Measurements from ENCODE around the gene NDRG4. TPM values are rescaled to one million over a fixed set of nuclear protein-coding genes. Genes with fewer than 3 reads are reported as not detected.

The NDRG4 gene
- total RNA-seq, 4 donors from 2014 or later, result 5.3 to 486 (median 45.8) TPM

DNA sequence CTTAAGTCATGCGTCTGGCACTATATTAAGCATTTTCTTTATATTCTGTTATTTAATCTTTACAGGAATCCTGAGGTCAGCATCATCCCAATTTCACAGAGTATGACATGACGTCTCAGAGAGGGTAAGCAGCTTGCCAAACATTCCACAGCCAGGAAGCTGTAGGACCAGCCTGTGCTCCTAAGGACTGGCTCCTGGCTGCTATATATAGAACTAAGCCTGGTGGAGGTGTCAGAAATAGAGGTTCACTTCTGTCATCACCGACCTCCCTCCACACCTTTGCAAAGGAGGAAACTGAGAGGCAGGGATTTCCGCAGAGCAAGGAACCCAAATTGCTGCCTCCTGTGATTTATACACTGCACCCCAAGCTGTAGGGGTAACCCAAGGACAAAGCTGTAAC, 37.9 kb upstream of the NDRG4 start:
- TF ChIP-seq, protein P1, sequence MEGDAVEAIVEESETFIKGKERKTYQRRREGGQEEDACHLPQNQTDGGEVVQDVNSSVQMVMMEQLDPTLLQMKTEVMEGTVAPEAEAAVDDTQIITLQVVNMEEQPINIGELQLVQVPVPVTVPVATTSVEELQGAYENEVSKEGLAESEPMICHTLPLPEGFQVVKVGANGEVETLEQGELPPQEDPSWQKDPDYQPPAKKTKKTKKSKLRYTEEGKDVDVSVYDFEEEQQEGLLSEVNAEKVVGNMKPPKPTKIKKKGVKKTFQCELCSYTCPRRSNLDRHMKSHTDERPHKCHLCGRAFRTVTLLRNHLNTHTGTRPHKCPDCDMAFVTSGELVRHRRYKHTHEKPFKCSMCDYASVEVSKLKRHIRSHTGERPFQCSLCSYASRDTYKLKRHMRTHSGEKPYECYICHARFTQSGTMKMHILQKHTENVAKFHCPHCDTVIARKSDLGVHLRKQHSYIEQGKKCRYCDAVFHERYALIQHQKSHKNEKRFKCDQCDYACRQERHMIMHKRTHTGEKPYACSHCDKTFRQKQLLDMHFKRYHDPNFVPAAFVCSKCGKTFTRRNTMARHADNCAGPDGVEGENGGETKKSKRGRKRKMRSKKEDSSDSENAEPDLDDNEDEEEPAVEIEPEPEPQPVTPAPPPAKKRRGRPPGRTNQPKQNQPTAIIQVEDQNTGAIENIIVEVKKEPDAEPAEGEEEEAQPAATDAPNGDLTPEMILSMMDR (IDR thresholded peaks at IDR 0.05; ENCODE audit: low read depth), result no peak

DNA sequence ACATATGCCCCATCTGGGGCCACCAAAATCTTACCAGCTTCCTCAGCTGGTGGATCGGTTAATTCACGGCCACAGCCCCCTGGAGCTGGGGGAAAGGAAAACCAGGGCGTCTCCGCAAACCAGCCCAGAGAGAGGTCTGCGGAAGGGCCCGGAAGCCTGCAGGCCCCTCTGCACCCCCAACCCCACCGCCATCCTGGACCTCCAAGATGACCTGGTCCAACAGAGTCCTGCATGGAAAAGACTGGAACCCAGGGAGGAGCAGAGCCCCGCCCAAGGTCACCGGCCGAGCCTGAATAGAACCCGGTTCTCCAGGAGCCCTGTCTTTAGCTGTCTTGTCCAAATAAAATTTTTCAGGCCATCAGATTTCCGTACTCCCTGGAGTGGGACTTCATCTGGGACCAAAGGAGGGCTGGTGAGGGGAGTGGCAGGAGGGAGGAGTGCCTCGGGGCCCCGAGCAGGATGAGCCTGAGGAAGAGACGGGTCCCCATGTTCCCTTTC, 37.4 kb upstream of the NDRG4 start:
- TF ChIP-seq, protein P1 (IDR thresholded peaks at IDR 0.05; ENCODE audit: low read depth), result no peak

DNA sequence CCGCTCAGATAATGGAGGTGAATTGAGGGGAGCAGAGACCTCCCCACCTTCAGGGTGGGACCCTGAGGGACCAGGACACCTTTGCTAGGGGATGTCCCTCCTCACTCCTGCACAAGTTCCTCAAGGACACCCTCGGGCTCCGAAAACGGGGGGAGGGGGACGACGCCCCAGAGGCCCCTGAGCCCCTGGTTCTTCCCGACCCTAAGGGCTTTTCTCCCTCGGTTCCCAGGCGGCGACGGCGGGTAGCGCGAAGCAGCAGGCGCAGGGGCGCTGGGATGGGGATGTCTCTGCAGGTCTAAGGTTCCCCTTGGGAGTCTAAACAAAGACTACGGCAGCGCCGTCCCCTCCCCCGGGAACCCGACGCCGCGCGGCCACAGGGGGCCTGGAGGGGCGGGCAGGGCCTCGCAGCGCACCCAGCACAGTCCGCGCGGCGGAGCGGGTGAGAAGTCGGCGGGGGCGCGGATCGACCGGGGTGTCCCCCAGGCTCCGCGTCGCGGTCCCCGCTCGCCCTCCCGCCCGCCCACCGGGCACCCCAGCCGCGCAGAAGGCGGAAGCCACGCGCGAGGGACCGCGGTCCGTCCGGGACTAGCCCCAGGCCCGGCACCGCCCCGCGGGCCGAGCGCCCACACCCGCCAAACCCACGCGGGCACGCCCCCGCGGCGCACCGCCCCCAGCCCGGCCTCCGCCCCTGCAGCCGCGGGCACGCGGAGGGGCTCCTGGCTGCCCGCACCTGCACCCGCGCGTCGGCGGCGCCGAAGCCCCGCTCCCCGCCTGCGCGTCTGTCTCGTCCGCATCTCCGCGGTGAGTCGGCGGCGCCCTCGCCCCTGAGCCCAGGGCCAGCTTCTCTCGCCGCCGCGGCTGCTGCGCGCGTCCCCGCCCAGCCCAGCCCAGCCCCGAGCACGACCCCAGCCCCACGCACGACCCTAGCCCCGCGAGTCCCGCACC, 36.7 kb upstream of the NDRG4 start:
- TF ChIP-seq, protein P1 (IDR thresholded peaks at IDR 0.05; ENCODE audit: low read depth), result no peak

- TF ChIP-seq, protein P1 (IDR thresholded peaks at IDR 0.05; ENCODE audit: low read depth), result no peak
These were observed 35.7 kb upstream of the NDRG4 start for GRCh38 chr16:58464047-58464915.

DNA sequence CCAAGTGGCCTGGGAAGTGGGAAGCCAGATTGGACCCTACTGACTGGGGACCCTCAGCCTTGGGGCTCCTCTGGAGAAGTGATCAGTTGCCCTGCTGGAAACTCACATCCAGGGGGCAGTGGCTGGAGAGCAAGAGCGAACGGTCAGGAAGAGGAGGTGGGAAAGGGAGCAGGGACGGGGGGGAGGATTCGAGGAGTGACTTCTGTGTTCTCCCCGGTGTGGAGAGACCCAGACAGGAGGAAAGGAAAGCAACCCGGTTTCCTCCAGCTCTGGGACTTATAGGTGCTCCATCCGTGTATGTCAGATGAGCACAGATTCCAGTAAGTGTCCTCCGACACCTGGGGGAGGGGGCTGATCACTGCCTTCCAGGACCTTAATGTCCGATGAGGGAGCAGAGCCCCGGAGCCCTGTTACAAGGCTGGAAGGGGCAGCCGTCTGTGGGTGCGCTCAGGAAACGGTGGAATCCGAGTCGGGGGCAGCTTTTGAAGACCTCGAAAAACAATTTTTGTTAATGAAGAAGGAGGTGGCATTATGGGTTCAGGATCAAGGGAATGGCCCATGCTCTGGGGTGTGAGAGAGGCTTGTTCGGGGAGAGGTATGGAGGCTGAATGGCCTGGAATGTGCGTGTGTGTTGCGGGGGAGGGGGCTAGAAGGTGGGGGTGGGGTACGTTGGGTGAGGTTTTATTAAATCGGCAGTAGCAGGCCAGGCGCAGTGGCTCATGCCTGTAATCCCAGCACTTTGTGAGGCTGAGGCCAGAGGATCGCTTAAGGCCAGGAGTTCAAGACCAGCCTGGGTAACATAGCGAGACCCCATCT, 34.8 kb upstream of the NDRG4 start:
- TF ChIP-seq, protein P1 (IDR thresholded peaks at IDR 0.05; ENCODE audit: low read depth), result no peak

GRCh38 chr16:58465817-58466216, 34.1 kb upstream of the NDRG4 start:
- TF ChIP-seq, protein P1 (IDR thresholded peaks at IDR 0.05; ENCODE audit: low read depth), result no peak

Measured in subcutaneous adipose tissue (tissue), 4 donors.